ENCODE data around the gene PLIN1. TPM values are rescaled to one million over a fixed set of nuclear protein-coding genes. Genes with fewer than 3 reads are reported as not detected.

PLIN1 gene
- total and polyA plus RNA-seq, 2 experiments from 2014 or later, result 0.21 to 0.90 TPM

- H3K4me2 ChIP-seq, result no peak overlapping the region
- TF ChIP-seq ZNF114 (CRISPR knock-in tag; IDR thresholded peaks at IDR 0.05), result no peak
- no peak for TF ChIP-seq ETS1 (IDR thresholded peaks at IDR 0.05)
- TF ChIP-seq CTCF (conservative IDR thresholded peaks at IDR 0.05; ENCODE audit: low read depth in 2 of 2), result no peak
- no peak for TF ChIP-seq REST (IDR thresholded peaks at IDR 0.05; ENCODE audit: unreplicated experiment)
- TF ChIP-seq POLR2AphosphoS5 (IDR thresholded peaks at IDR 0.05; ENCODE audit: low read depth), result no peak
- no peak for TF ChIP-seq JUNB (IDR thresholded peaks at IDR 0.05; ENCODE audit: unreplicated experiment)
- TF ChIP-seq STAT1 (IDR thresholded peaks at IDR 0.05; ENCODE audit: unreplicated experiment), result no peak
- TF ChIP-seq ZNF331 (CRISPR knock-in tag; IDR thresholded peaks at IDR 0.05; ENCODE audit: low read depth), result no peak
- H3F3A ChIP-seq (replicated peaks; ENCODE audit: low read depth), result no peaks in the 10 kb centered on the region
- DNase-seq (ENCODE audit: low spot score) (no peak), ATAC-seq (no peak)
- H3K27ac ChIP-seq (ENCODE audit: low read depth), result no peak overlapping the region
- no peaks in the 10 kb centered on the region for H3K27me3 ChIP-seq (ENCODE audit: insufficient read depth)
- no peaks in the 10 kb centered on the region for H3K36me3 ChIP-seq (ENCODE audit: insufficient read depth)
- H3K4me3 ChIP-seq, result no peak overlapping the region
- no peak overlapping the region for H2AFZ ChIP-seq
- no peaks in the 10 kb centered on the region for H3K4me1 ChIP-seq (ENCODE audit: insufficient read depth)
- Mint-ChIP-seq H3K36me3 (ENCODE audit: low read depth) (no peaks in the 10 kb centered on the region), H3K4me1 (peaks cover 5% of the 10 kb centered on the region; the same call in 1 of the 3 replicates), H3K27me3 (ENCODE audit: insufficient read depth, low read depth, poor library complexity) (peaks cover 3% of the 10 kb centered on the region), H3K4me3 (no peak overlapping the region), H3K27ac (no peak overlapping the region), H3K9me3 (peaks cover 3% of the 10 kb centered on the region; the same call in 2 of the 3 replicates)
- no peaks in the 10 kb centered on the region for H3K79me2 ChIP-seq (replicated peaks; ENCODE audit: insufficient read depth)
- H4K20me1 ChIP-seq (replicated peaks; ENCODE audit: insufficient read depth), result no peaks in the 10 kb centered on the region
- H3K9me2 ChIP-seq (ENCODE audit: insufficient read depth), result no peaks in the 10 kb centered on the region
Observed at GRCh38 chr15:89728254-89728653, 49.1 kb upstream of the PLIN1 start.

GRCh38 chr15:89725064-89725463, 45.9 kb upstream of the PLIN1 start:
- no peaks in the 10 kb centered on the region for H3K79me2 ChIP-seq (replicated peaks; ENCODE audit: insufficient read depth)
- no peaks in the 10 kb centered on the region for H3F3A ChIP-seq (replicated peaks; ENCODE audit: low read depth)
- H3K27ac Mint-ChIP-seq, result no peak overlapping the region
- H3K4me3 Mint-ChIP-seq, result no peak overlapping the region
- H4K20me1 ChIP-seq (replicated peaks; ENCODE audit: insufficient read depth), result no peaks in the 10 kb centered on the region
- H3K36me3 ChIP-seq (ENCODE audit: insufficient read depth), result no peaks in the 10 kb centered on the region
- no peak overlapping the region for H3K4me2 ChIP-seq
- no peak overlapping the region for H2AFZ ChIP-seq
- H3K36me3 Mint-ChIP-seq (ENCODE audit: low read depth), result no peaks in the 10 kb centered on the region
- DNase-seq (ENCODE audit: low spot score), result no peak
- H3K4me3 ChIP-seq, result no peak overlapping the region
- H3K27me3 Mint-ChIP-seq (ENCODE audit: insufficient read depth, low read depth, poor library complexity), result peaks cover 3% of the 10 kb centered on the region
- H3K9me3 Mint-ChIP-seq, result peaks cover 3% of the 10 kb centered on the region; the same call in 2 of the 3 replicates
- H3K4me1 ChIP-seq (ENCODE audit: insufficient read depth), result no peaks in the 10 kb centered on the region
- H3K27me3 ChIP-seq (ENCODE audit: insufficient read depth), result no peaks in the 10 kb centered on the region
- no peaks in the 10 kb centered on the region for H3K4me1 Mint-ChIP-seq
- no peak overlapping the region for H3K27ac ChIP-seq (ENCODE audit: low read depth)
- ATAC-seq, result no peak
- no peaks in the 10 kb centered on the region for H3K9me2 ChIP-seq (ENCODE audit: insufficient read depth)
- TF ChIP-seq ETS1 (IDR thresholded peaks at IDR 0.05) (no peak), STAT1 (IDR thresholded peaks at IDR 0.05; ENCODE audit: unreplicated experiment) (no peak), EZH2phosphoT487 (IDR thresholded peaks at IDR 0.05; ENCODE audit: unreplicated experiment) (no peak), CTCF (conservative IDR thresholded peaks at IDR 0.05; ENCODE audit: low read depth in 2 of 2) (no peak)

Measured in GM23338 (cell line).